GM10266 (cell line): ENCODE data around the gene ACACA.

Experiments
- DNase-seq: peaks from one replicate; pipeline ENCODE4 v3.0.0; 2012; ENCODE audit errors: extremely low spot score
- CTCF ChIP-seq: IDR thresholded peaks from 2 replicates; pipeline ENCODE4 v1.5.1; 2012; ENCODE audit warnings: mild to moderate bottlenecking, low read depth; ENCODE audit not compliant: control insufficient read depth, insufficient read depth; ENCODE audit errors: missing control alignments

Gene ACACA

GRCh38 chr17:37111329-37111728, 295.3 kb downstream of the ACACA start:
- no peak for TF ChIP-seq CTCF
- DNase-seq: no peak

GRCh38 chr17:37110746-37111145, 295.9 kb downstream of the ACACA start:
- no peak for TF ChIP-seq CTCF
- no peak for DNase-seq

- no peak for DNase-seq
- TF ChIP-seq CTCF: no peak
Measured at GRCh38 chr17:37109731-37110710, 296.6 kb downstream of the ACACA start.

GRCh38 chr17:37109106-37109505, 297.5 kb downstream of the ACACA start:
- no peak for DNase-seq

DNA sequence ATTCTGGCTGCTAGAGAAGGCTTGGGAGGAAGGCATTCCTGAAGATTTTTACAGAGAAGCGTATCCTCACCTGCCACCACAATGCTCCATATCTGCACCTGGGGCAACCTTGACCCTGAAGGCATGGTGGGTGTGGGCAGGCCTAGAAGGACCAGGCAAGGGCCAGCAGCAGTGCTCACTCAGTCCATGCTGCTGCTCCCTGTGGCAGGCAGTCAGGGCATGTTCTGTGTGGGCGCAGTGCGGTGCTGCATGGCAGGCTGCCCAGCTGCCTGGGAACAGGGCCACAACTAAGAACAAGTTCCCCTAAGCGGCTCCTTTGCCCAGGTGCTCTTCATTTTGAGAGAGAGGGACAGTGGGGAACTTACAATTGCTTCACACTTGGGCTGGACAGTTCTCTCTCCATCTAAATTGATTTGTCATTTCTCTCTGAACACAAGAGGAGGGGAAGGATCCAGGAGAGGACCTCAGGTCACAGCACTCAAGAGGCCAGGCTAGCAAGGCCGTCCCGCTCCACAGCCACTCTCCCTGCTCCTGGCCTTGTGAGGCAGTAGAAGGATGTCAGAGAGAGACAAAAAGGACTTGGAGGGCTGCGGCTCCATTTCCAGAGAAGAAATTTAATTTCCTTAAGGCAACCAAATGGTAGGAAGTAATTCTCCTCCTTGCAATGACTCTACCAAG, 299.1 kb downstream of the ACACA start:
- no peak for TF ChIP-seq CTCF
- no peak for DNase-seq

More at GRCh38 chr17:37109106-37109505, 297.5 kb downstream of the ACACA start:
- no peak for TF ChIP-seq CTCF

GRCh38 chr17:37106049-37106448, 300.6 kb downstream of the ACACA start:
- no peak for DNase-seq
- no peak for TF ChIP-seq CTCF

DNA sequence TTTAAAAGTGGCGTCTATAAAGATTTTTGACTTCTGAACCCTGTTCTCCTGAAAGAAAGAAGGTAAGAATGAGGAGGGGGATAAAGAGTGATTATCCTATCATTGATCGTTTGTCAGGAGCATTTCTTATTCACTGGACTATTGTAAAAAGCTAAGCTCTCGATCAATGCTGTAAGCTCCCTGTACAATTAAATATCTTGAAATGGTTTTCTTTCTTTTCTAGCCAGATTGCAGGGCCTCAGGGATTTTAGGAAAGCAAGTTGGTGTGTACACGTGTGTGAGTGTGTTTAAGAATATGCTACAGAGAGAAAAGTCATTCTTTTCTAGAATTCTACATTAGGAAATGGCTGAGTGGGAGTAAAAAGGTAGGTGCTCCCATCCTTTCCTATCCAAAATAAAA, 303.4 kb downstream of the ACACA start:
- no peak for TF ChIP-seq CTCF
- no peak for DNase-seq
